Endothelial cell of umbilical vein (primary cell): Measurements from ENCODE around the gene CSMD2. TPM values are rescaled to one million over a fixed set of nuclear protein-coding genes. Genes with fewer than 3 reads are reported as not detected.

Source experiments
- BruUV-seq: library from RNA; stranded (reverse); fragments of 400-500 nt; replicated peaks from 2 replicates; lab custom pipeline; 2021; lab: Mats Ljungman, UMichigan
- CTCF ChIA-PET: fragments of 300-600, 350-600 bp; sonication (Branson Sonifier 250); formaldehyde crosslinking; loops from one replicate; lab custom pipeline; 2021; ENCODE audit warnings: antibody characterized with exemption, inconsistent platforms; lab: Charles Lee
- POLR2A ChIA-PET: fragments of 300-600, 350-600 bp; sonication (Branson Sonifier 250); formaldehyde crosslinking; loops from one replicate; lab custom pipeline; 2021; ENCODE audit warnings: antibody characterized with exemption, inconsistent platforms; lab: Charles Lee
- DNase-seq: peaks from one replicate; pipeline ENCODE4 v3.0.0-alpha.2; 2011; ENCODE audit warnings: low read depth, low spot score
- FAIRE-seq: peaks from 2 replicates; lab custom pipeline; 2011; peaks lifted over from hg19 to GRCh38; lab: Jason Lieb, UNC
- H2AFZ ChIP-seq: 2 replicates; pipeline ENCODE4 v1.6.0; 2012; ENCODE audit warnings: low read depth, low read length, control low read depth, inconsistent platforms
- H3K27ac ChIP-seq: 2 replicates; pipeline ENCODE4 v1.5.1; 2011; ENCODE audit warnings: low read depth, mild to moderate bottlenecking, control low read depth, low read length, moderate library complexity; ENCODE audit not compliant: insufficient read depth
- H3K27me3 ChIP-seq, 2 experiments: 2 replicates each; pipeline versions ENCODE4 v1.6.0 to v1.6.1; 2011; ENCODE audit warnings: low read length in 2 of 2, mixed read lengths in 1 of 2; ENCODE audit not compliant: control insufficient read depth in 2 of 2, insufficient read depth in 2 of 2
- H3K36me3 ChIP-seq, 2 experiments: 2 replicates in 1 of 2; 3 replicates in 1 of 2; pipeline ENCODE4 v1.5.1; 2011; ENCODE audit warnings: low read length in 2 of 2, mild to moderate bottlenecking in 1 of 2, moderate library complexity in 1 of 2; ENCODE audit not compliant: control insufficient read depth in 2 of 2, insufficient read depth in 2 of 2; ENCODE audit errors: extremely low read depth in 1 of 2
- H3K4me1 ChIP-seq: 3 replicates; pipeline ENCODE4 v1.5.1; 2011; ENCODE audit warnings: mild to moderate bottlenecking, low read length; ENCODE audit not compliant: control insufficient read depth, insufficient read depth; ENCODE audit errors: extremely low read depth
- H3K4me2 ChIP-seq: 2 replicates; pipeline ENCODE4 v1.6.1; 2011; ENCODE audit warnings: low read length, control low read depth, mixed read lengths; ENCODE audit not compliant: insufficient read depth
- H3K4me3 ChIP-seq, 3 experiments: fragments of 200-600 bp in 1 of 3; sonication (generic), shearing (Covaris generic) in 1 of 3; replicated peaks in 1 of 3; 2 replicates each; pipeline ENCODE4 v1.5.1; 2011 to 2016; ENCODE audit warnings: control low read depth in 3 of 3, low read length in 3 of 3, mild to moderate bottlenecking in 2 of 3, inconsistent platforms in 1 of 3, low read depth in 1 of 3, moderate library complexity in 1 of 3; ENCODE audit not compliant: insufficient read depth in 1 of 3
- H3K79me2 ChIP-seq: 2 replicates; pipeline ENCODE4 v1.6.0; 2012; ENCODE audit warnings: low read length, inconsistent platforms; ENCODE audit not compliant: control insufficient read depth, insufficient read depth
- H3K9ac ChIP-seq: replicated peaks from 2 replicates; pipeline ENCODE3; 2011; ENCODE audit warnings: low read length, control low read depth; ENCODE audit not compliant: insufficient read depth; ENCODE audit errors: extremely low read depth
- H3K9me1 ChIP-seq: replicated peaks from 3 replicates; pipeline ENCODE4 v1.6.0; 2011; ENCODE audit warnings: mild to moderate bottlenecking, low read length; ENCODE audit not compliant: control insufficient read depth, insufficient read depth; ENCODE audit errors: extremely low read depth
- H3K9me3 ChIP-seq: replicated peaks from 2 replicates; pipeline ENCODE4 v1.5.1; 2012; ENCODE audit warnings: low read length, inconsistent platforms; ENCODE audit not compliant: control insufficient read depth, insufficient read depth
- H4K20me1 ChIP-seq: replicated peaks from 2 replicates; pipeline ENCODE3; 2011; ENCODE audit warnings: mild to moderate bottlenecking, low read length; ENCODE audit not compliant: control insufficient read depth, insufficient read depth; ENCODE audit errors: extremely low read depth
- CTCF ChIP-seq, 2 donors: IDR thresholded peaks; 1 replicate in 1 of 2; 2 replicates in 1 of 2; pipeline ENCODE4 v1.5.1; 2011; ENCODE audit warnings: low read length in 2 of 2, mild to moderate bottlenecking in 2 of 2, moderate library complexity in 2 of 2, control low read depth in 1 of 2, inconsistent platforms in 1 of 2, low read depth in 1 of 2; ENCODE audit not compliant: insufficient read depth in 1 of 2; ENCODE audit errors: extremely low read depth in 1 of 2
- EZH2 ChIP-seq: IDR thresholded peaks from 2 replicates; pipeline ENCODE4 v1.6.1; 2012; ENCODE audit warnings: borderline replicate concordance, low read depth, mild to moderate bottlenecking, moderate library complexity, low read length, inconsistent platforms; ENCODE audit not compliant: severe bottlenecking
- GATA2 ChIP-seq: IDR thresholded peaks from 2 replicates; pipeline ENCODE4 v1.7.0; 2011; ENCODE audit warnings: low read depth, mild to moderate bottlenecking, moderate library complexity, mixed read lengths, low read length; ENCODE audit not compliant: insufficient read length, insufficient read depth
- JUN ChIP-seq: IDR thresholded peaks from 2 replicates; pipeline ENCODE4 v1.6.1; 2011; ENCODE audit warnings: borderline replicate concordance, low read depth; ENCODE audit not compliant: insufficient read length, insufficient read depth
- MAX ChIP-seq: IDR thresholded peaks from 2 replicates; pipeline ENCODE4 v1.6.1; 2011; ENCODE audit not compliant: insufficient read depth, insufficient read length
- MYC ChIP-seq: IDR thresholded peaks from one replicate; pipeline ENCODE4 v1.6.1; 2011; ENCODE audit warnings: mild to moderate bottlenecking, low read depth, low read length
- POLR2A ChIP-seq: IDR thresholded peaks from 2 replicates; pipeline ENCODE4 v1.6.1; 2012; ENCODE audit warnings: low read depth, mild to moderate bottlenecking, control low read depth, low read length
- dilution Hi-C: fragments of 300-500 bp; cut with MboI; formaldehyde crosslinking; loops from one replicate; pipeline ENCODE4 v1.15.0; 2019; ENCODE audit warnings: low sequenced_read_pairs; ENCODE audit not compliant: extremely low pct_ligation_motif_present
- intact Hi-C: fragments of 100-400 bp; cut with micrococcal nuclease; formaldehyde crosslinking; loops from one replicate; pipeline ENCODE4 v1.10.0; 2022
- polyA plus RNA-seq, 4 experiments: library from polyadenylated mRNA; depleted of rRNA in 3 of 4; stranded (reverse) in 3 of 4; unstranded in 1 of 4; fragments of >200 nt; gene quantifications; 2 replicates each; pipeline versions ENCODE4 v1.2.1 to v1.2.3, GENCODE V29; 2011 to 2012; ENCODE audit warnings: missing spikeins in 1 of 4
- total RNA-seq: library from RNA; stranded (reverse); gene quantifications from 2 replicates; pipeline ENCODE4 v1.2.3, GENCODE V29; 2021

Gene CSMD2
- total and polyA plus RNA-seq, 2 donors (not counting 3 experiments of a cell fraction or from before 2014, with no cell fraction given) = under 0.01 TPM; not detected in 1

- no peaks in the 10 kb centered on the region for H3K27me3 ChIP-seq
- no peak overlapping the region for H3K4me3 ChIP-seq
- no TSS peak for BruUV-seq
- ChIA-PET CTCF (no interaction called here), POLR2A (no interaction called here)
- H3K9me1 ChIP-seq = no peaks in the 10 kb centered on the region
- H3K9me3 ChIP-seq = no peaks in the 10 kb centered on the region
- intact Hi-C loops = no loop called here
- DNase-seq (no peak), FAIRE-seq (no peak)
- no peak overlapping the region for H3K4me2 ChIP-seq
- no peaks in the 10 kb centered on the region for H3K4me1 ChIP-seq
- H3K9ac ChIP-seq = no peak overlapping the region
- H3K27ac ChIP-seq = no peak overlapping the region
- H3K79me2 ChIP-seq = no peaks in the 10 kb centered on the region
- no peaks in the 10 kb centered on the region for H4K20me1 ChIP-seq
- no peak for TF ChIP-seq MYC
- TF ChIP-seq JUN = no peak
- no peak for TF ChIP-seq MAX
- TF ChIP-seq GATA2 = no peak
- TF ChIP-seq CTCF (IDR thresholded peaks at IDR 0.05; ENCODE audit: extremely low read depth in 1 of 2, insufficient read depth in 1 of 2, low read depth in 1 of 2, low read length in 2 of 2) = no peak
- TF ChIP-seq POLR2A = no peak
- no peak for TF ChIP-seq EZH2
- H3K36me3 ChIP-seq = no peaks in the 10 kb centered on the region
- dilution Hi-C loops = no loop called here
- H2AFZ ChIP-seq = no peak overlapping the region
Observed at GRCh38 chr1:34002810-34003209, 162.2 kb downstream of the CSMD2 start.
